Measurements from ENCODE around the gene NRCAM. TPM values are rescaled to one million over a fixed set of nuclear protein-coding genes. Genes with fewer than 3 reads are reported as not detected.

The NRCAM gene
- total RNA-seq, 4 donors from 2014 or later = 10.1 to 19.5 (median 13.0) TPM

DNA sequence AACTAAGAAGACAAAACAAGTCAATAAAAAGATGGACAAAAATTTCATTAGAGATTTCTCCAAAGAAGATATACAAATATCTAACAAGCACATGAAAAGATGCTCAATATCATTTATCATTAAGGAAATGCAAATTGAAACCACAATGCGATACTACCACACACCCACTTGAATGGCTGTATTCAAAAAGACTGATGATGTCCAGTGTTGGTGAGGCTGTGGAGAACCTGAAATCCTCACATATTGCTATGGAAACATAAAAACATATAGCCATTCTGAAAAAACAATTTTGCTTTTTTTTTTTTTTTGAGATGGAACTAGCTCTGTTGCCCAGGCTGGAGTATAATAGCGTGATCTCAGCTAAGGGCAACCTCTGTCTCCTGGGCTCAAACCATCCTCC lies 202.0 kb downstream of the NRCAM start:
- Histone ChIP-seq H3K4me1 (no peaks in the 10 kb centered on the region), H3K27me3 (no peaks in the 10 kb centered on the region), H3K36me3 (no peaks in the 10 kb centered on the region), H3K4me3 (replicated peaks in 1 of 3) (no peak overlapping the region), H3K27ac (no peak overlapping the region), H3K9me3 (no peaks in the 10 kb centered on the region)
- intact Hi-C loops (cut with DNase I) = no loop called here
- no peak for TF ChIP-seq POLR2A (IDR thresholded peaks at IDR 0.05)
- no peak for TF ChIP-seq CTCF (IDR thresholded peaks at IDR 0.05)
- WGBS, 2 donors = 96 to 97% methylated on average over 2 of the region's 2 CpGs
- no peak for DNase-seq

GRCh38 chr7:108253275-108254044 lies 202.8 kb downstream of the NRCAM start:
- TF ChIP-seq CTCF (IDR thresholded peaks at IDR 0.05) (no peak), POLR2A (IDR thresholded peaks at IDR 0.05) (no peak)
- Histone ChIP-seq H3K4me1 (no peaks in the 10 kb centered on the region), H3K27me3 (no peaks in the 10 kb centered on the region), H3K36me3 (no peaks in the 10 kb centered on the region), H3K4me3 (replicated peaks in 1 of 3) (no peak overlapping the region), H3K9me3 (no peaks in the 10 kb centered on the region), H3K27ac (no peak overlapping the region)
- DNase-seq = no peak
- WGBS, 2 donors = 85 to 86% methylated on average over 6 of the region's 6 CpGs
- intact Hi-C loops (cut with DNase I) = no loop called here

GRCh38 chr7:108252177-108252576 lies 204.1 kb downstream of the NRCAM start:
- no peak overlapping the region for H3K4me3 ChIP-seq (replicated peaks in 1 of 3)

GRCh38 chr7:108251700-108252099 lies 204.5 kb downstream of the NRCAM start:
- no peak for DNase-seq
- H3K27ac ChIP-seq = peak overlapping the region in 1 of 3 donors; percentile 23
- peaks cover 3 to 4% of the 10 kb centered on the region in 2 donors for H3K4me1 ChIP-seq
- intact Hi-C loops (cut with DNase I) = no loop called here
- no peaks in the 10 kb centered on the region for H3K27me3 ChIP-seq
- TF ChIP-seq POLR2A (IDR thresholded peaks at IDR 0.05) = no peak
- TF ChIP-seq CTCF (IDR thresholded peaks at IDR 0.05) = no peak
- H3K36me3 ChIP-seq = no peaks in the 10 kb centered on the region
- H3K9me3 ChIP-seq = no peaks in the 10 kb centered on the region
- H3K4me3 ChIP-seq (replicated peaks in 1 of 3) = no peak overlapping the region
- 52 to 80% methylated on average over 1 of the region's 1 CpG for WGBS, 2 donors

More at GRCh38 chr7:108252177-108252576, 204.1 kb downstream of the NRCAM start:
- intact Hi-C loops (cut with DNase I) = no loop called here
- WGBS, 2 donors = 61 to 64% methylated on average over 3 of the region's 3 CpGs
- TF ChIP-seq CTCF (IDR thresholded peaks at IDR 0.05) (no peak), POLR2A (IDR thresholded peaks at IDR 0.05) (no peak)
- no peaks in the 10 kb centered on the region for H3K4me1 ChIP-seq
- H3K9me3 ChIP-seq = no peaks in the 10 kb centered on the region
- DNase-seq = peak in 1 of 2 donors; percentile 21
- no peaks in the 10 kb centered on the region for H3K27me3 ChIP-seq
- peak overlapping the region in 1 of 3 donors; percentile 23 for H3K27ac ChIP-seq
- no peaks in the 10 kb centered on the region for H3K36me3 ChIP-seq

DNA sequence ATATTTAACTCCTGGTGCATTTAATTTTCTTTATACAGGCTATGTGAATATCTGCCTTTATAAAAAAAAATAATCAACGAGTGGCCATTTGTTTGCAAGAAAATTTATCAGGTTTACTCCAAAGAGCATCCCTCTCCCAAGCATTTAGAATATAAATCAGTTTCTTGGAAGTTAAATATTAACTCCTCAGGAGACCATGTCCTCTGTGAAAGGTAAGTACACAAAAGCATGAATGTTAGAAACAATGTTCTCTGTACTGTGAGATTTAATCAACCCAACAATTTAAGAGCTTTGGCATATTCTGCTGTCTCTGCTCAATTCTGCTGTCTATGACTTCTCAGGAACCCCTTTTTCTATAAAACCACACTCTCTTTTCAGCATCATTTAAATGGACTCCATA lies 206.8 kb downstream of the NRCAM start:
- 79% methylated on average over 1 of the region's 1 CpG for WGBS, 2 donors
- TF ChIP-seq POLR2A (IDR thresholded peaks at IDR 0.05) = no peak
- TF ChIP-seq CTCF (IDR thresholded peaks at IDR 0.05) = no peak
- intact Hi-C loops (cut with DNase I) = no loop called here

More for the DNA sequence above, 206.8 kb downstream of the NRCAM start:
- H3K27ac ChIP-seq = no peak overlapping the region
- no peak for DNase-seq
- peaks cover 14 to 17% of the 10 kb centered on the region in 2 donors for H3K4me1 ChIP-seq
- H3K27me3 ChIP-seq = no peaks in the 10 kb centered on the region
- no peaks in the 10 kb centered on the region for H3K36me3 ChIP-seq
- no peaks in the 10 kb centered on the region for H3K9me3 ChIP-seq
- H3K4me3 ChIP-seq (replicated peaks in 1 of 3) = no peak overlapping the region
